ENCODE results near the gene CDH11. TPM values are rescaled to one million over a fixed set of nuclear protein-coding genes. Genes with fewer than 3 reads are reported as not detected.

CDH11 gene
- total and polyA plus RNA-seq, 4 donors = 0.72 to 5.3 (median 1.9) TPM

- TF ChIP-seq ATF3 (IDR thresholded peaks at IDR 0.05) (no peak), FOXA1 (IDR thresholded peaks at IDR 0.05) (no peak), NR2F2 (IDR thresholded peaks at IDR 0.05) (no peak)
- TF ChIP-seq, protein P1, sequence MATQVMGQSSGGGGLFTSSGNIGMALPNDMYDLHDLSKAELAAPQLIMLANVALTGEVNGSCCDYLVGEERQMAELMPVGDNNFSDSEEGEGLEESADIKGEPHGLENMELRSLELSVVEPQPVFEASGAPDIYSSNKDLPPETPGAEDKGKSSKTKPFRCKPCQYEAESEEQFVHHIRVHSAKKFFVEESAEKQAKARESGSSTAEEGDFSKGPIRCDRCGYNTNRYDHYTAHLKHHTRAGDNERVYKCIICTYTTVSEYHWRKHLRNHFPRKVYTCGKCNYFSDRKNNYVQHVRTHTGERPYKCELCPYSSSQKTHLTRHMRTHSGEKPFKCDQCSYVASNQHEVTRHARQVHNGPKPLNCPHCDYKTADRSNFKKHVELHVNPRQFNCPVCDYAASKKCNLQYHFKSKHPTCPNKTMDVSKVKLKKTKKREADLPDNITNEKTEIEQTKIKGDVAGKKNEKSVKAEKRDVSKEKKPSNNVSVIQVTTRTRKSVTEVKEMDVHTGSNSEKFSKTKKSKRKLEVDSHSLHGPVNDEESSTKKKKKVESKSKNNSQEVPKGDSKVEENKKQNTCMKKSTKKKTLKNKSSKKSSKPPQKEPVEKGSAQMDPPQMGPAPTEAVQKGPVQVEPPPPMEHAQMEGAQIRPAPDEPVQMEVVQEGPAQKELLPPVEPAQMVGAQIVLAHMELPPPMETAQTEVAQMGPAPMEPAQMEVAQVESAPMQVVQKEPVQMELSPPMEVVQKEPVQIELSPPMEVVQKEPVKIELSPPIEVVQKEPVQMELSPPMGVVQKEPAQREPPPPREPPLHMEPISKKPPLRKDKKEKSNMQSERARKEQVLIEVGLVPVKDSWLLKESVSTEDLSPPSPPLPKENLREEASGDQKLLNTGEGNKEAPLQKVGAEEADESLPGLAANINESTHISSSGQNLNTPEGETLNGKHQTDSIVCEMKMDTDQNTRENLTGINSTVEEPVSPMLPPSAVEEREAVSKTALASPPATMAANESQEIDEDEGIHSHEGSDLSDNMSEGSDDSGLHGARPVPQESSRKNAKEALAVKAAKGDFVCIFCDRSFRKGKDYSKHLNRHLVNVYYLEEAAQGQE (IDR thresholded peaks at IDR 0.05) = no peak
- H3K9ac ChIP-seq (ENCODE audit: low read depth in 1 of 2, low read length in 2 of 2) = no peak overlapping the region
- H3K9me3 ChIP-seq (ENCODE audit: control insufficient read depth in 4 of 4, low read length in 3 of 4) = no peaks in the 10 kb centered on the region
- H3K27ac ChIP-seq (ENCODE audit: low read depth in 1 of 2, low read length in 2 of 2) = no peak overlapping the region
- WGBS = 67% methylated on average over 3 of the region's 3 CpGs
- no peaks in the 10 kb centered on the region for H3K27me3 ChIP-seq (ENCODE audit: control insufficient read depth in 4 of 4, insufficient read depth in 4 of 4, low read length in 3 of 4)
- H3K4me3 ChIP-seq (ENCODE audit: low read depth in 1 of 3, low read length in 3 of 3) = no peak overlapping the region
- no peak for DNase-seq (ENCODE audit: low spot score)
- no peaks in the 10 kb centered on the region for H3K36me3 ChIP-seq (ENCODE audit: control insufficient read depth in 4 of 4, insufficient read depth in 3 of 4, low read depth in 1 of 4, low read length in 3 of 4)
- H3K4me1 ChIP-seq (ENCODE audit: control insufficient read depth in 4 of 4, insufficient read depth in 4 of 4, low read length in 3 of 4) = no peaks in the 10 kb centered on the region
Observed at GRCh38 chr16:65142276-65142675, 20.4 kb upstream of the CDH11 start.

DNA sequence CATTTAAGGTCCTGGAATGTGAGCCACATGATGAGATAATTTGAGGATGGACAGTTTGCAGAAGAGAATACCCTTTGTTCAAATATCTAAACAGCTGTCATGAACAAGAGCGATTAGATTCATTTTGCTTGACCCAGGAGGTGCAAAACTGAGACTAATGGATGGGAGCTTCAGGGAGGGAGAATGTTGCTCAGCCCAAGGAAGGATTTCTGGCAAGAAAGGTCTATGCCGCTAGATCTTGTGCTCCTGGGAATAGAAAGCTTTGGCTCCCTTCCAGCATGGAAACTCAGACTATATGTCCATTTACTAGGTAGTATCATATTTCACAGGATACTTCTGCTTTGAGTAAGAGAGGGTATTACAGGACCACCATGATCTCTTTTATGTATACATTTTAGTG is 14.8 kb upstream of the CDH11 start:
- 79% methylated on average over 2 of the region's 2 CpGs for WGBS
- H3K9me3 ChIP-seq (ENCODE audit: control insufficient read depth in 4 of 4, low read length in 3 of 4) = no peaks in the 10 kb centered on the region

More for the DNA sequence above, 14.8 kb upstream of the CDH11 start:
- no peak for DNase-seq (ENCODE audit: low spot score)
- H3K4me3 ChIP-seq (ENCODE audit: low read depth in 1 of 3, low read length in 3 of 3) = no peak overlapping the region
- no peaks in the 10 kb centered on the region for H3K27me3 ChIP-seq (ENCODE audit: control insufficient read depth in 4 of 4, insufficient read depth in 4 of 4, low read length in 3 of 4)
- no peak overlapping the region for H3K27ac ChIP-seq (ENCODE audit: low read depth in 1 of 2, low read length in 2 of 2)
- H3K9ac ChIP-seq (ENCODE audit: low read depth in 1 of 2, low read length in 2 of 2) = no peak overlapping the region
- TF ChIP-seq EGR1 (IDR thresholded peaks at IDR 0.05; ENCODE audit: low read depth in 2 of 2) (no peak), RAD21 (IDR thresholded peaks at IDR 0.05) (no peak), RXRA (IDR thresholded peaks at IDR 0.05) (no peak), NR2F2 (IDR thresholded peaks at IDR 0.05) (no peak), YY1 (IDR thresholded peaks at IDR 0.05) (no peak), JUND (IDR thresholded peaks at IDR 0.05) (no peak), ZBTB33 (IDR thresholded peaks at IDR 0.05) (no peak), HNF4G (IDR thresholded peaks at IDR 0.05) (no peak), FOXA1 (IDR thresholded peaks at IDR 0.05) (no peak), GABPA (IDR thresholded peaks at IDR 0.05 in 1 of 2, conservative IDR thresholded peaks at IDR 0.05 in 1 of 2) (no peak), ATF3 (IDR thresholded peaks at IDR 0.05) (no peak), SP1 (IDR thresholded peaks at IDR 0.05) (no peak), FOXA2 (IDR thresholded peaks at IDR 0.05) (no peak), MAX (IDR thresholded peaks at IDR 0.05) (no peak), HNF4A (conservative IDR thresholded peaks at IDR 0.05) (no peak), TAF1 (conservative IDR thresholded peaks at IDR 0.05) (no peak)
- TF ChIP-seq, protein P1 (IDR thresholded peaks at IDR 0.05) = no peak
- TF ChIP-seq, protein P2, sequence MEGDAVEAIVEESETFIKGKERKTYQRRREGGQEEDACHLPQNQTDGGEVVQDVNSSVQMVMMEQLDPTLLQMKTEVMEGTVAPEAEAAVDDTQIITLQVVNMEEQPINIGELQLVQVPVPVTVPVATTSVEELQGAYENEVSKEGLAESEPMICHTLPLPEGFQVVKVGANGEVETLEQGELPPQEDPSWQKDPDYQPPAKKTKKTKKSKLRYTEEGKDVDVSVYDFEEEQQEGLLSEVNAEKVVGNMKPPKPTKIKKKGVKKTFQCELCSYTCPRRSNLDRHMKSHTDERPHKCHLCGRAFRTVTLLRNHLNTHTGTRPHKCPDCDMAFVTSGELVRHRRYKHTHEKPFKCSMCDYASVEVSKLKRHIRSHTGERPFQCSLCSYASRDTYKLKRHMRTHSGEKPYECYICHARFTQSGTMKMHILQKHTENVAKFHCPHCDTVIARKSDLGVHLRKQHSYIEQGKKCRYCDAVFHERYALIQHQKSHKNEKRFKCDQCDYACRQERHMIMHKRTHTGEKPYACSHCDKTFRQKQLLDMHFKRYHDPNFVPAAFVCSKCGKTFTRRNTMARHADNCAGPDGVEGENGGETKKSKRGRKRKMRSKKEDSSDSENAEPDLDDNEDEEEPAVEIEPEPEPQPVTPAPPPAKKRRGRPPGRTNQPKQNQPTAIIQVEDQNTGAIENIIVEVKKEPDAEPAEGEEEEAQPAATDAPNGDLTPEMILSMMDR (IDR thresholded peaks at IDR 0.05; ENCODE audit: low read depth, low read length, missing input control) = no peak
- H3K4me1 ChIP-seq (ENCODE audit: control insufficient read depth in 4 of 4, insufficient read depth in 4 of 4, low read length in 3 of 4) = no peaks in the 10 kb centered on the region
- no peaks in the 10 kb centered on the region for H3K36me3 ChIP-seq (ENCODE audit: control insufficient read depth in 4 of 4, insufficient read depth in 3 of 4, low read depth in 1 of 4, low read length in 3 of 4)

Data from liver (tissue), 9 donors.